B cell (primary cell): ENCODE results near the gene SGTA. TPM values are rescaled to one million over a fixed set of nuclear protein-coding genes. Genes with fewer than 3 reads are reported as not detected.

ENCODE experiments used
- ATAC-seq: fragments of 200-7000 bp; cut with Tn5 transposase; one replicate; pipeline ENCODE4 v1.10.0; 2021; ENCODE audit warnings: low read depth, mild to moderate bottlenecking, moderate number of reproducible peaks, moderate library complexity
- CTCF ChIA-PET: fragments of 350-600 bp; sonication (Branson Sonifier 250); formaldehyde crosslinking; loops from one replicate; lab custom pipeline; 2021; ENCODE audit warnings: antibody characterized with exemption, inconsistent platforms; lab: Charles Lee
- POLR2A ChIA-PET: fragments of 350-600 bp; sonication (Branson Sonifier 250); formaldehyde crosslinking; loops from one replicate; lab custom pipeline; 2021; ENCODE audit warnings: antibody characterized with exemption; lab: Charles Lee
- DNase-seq: peaks from one replicate; pipeline ENCODE4 v3.0.0; 2013
- H2AFZ ChIP-seq: 2 replicates; pipeline ENCODE4 v1.6.1; 2012; ENCODE audit warnings: mild to moderate bottlenecking, low read depth, low read length; ENCODE audit not compliant: insufficient read depth, poor library complexity, severe bottlenecking
- H3K27ac ChIP-seq, 2 donors: 1 replicate in 1 of 2; 2 replicates in 1 of 2; pipeline ENCODE4 v1.5.1; 2012 to 2013; ENCODE audit warnings: low read length in 2 of 2, mild to moderate bottlenecking in 2 of 2, moderate library complexity in 1 of 2
- H3K27me3 ChIP-seq, 4 experiments: fragments of 200-600 bp in 1 of 4; sonication (generic) in 1 of 4; replicated peaks in 1 of 4; 1 replicate in 2 of 4; 2 replicates in 2 of 4; pipeline versions ENCODE4 v1.6.1 to v1.7.0; 2013 to 2016; ENCODE audit warnings: low read length in 3 of 4, mild to moderate bottlenecking in 2 of 4, mixed read lengths in 1 of 4, moderate library complexity in 1 of 4; ENCODE audit not compliant: insufficient read depth in 4 of 4, control insufficient read depth in 3 of 4; ENCODE audit errors: control extremely low read depth in 1 of 4
- H3K36me3 ChIP-seq, 2 experiments: replicated peaks in 1 of 2; 1 replicate in 1 of 2; 2 replicates in 1 of 2; pipeline versions ENCODE4 v1.6.1 to v1.7.1; 2013; ENCODE audit warnings: low read length in 1 of 2; ENCODE audit not compliant: insufficient read depth in 2 of 2, control insufficient read depth in 1 of 2; ENCODE audit errors: control extremely low read depth in 1 of 2, extremely low read depth in 1 of 2
- H3K4me1 ChIP-seq, 2 donors: fragments of 200-600 bp in 1 of 2; sonication (generic) in 1 of 2; 1 replicate in 1 of 2; 2 replicates in 1 of 2; pipeline versions ENCODE4 v1.5.1 to v1.6.1; 2013 to 2017; ENCODE audit warnings: low read length in 2 of 2; ENCODE audit not compliant: control insufficient read depth in 2 of 2, insufficient read depth in 2 of 2
- H3K4me2 ChIP-seq: replicated peaks from 2 replicates; pipeline ENCODE3; 2012; ENCODE audit warnings: mild to moderate bottlenecking, low read depth, low read length; ENCODE audit not compliant: poor library complexity, severe bottlenecking
- H3K4me3 ChIP-seq, 5 experiments: fragments of 200-600 bp in 1 of 5; sonication (generic) in 1 of 5; 1 replicate in 3 of 5; 2 replicates in 2 of 5; pipeline versions ENCODE4 v1.5.1 to v1.7.0; 2011 to 2016; ENCODE audit warnings: low read length in 4 of 5, mild to moderate bottlenecking in 4 of 5, low read depth in 2 of 5, control low read depth in 1 of 5, moderate library complexity in 1 of 5; ENCODE audit not compliant: insufficient read depth in 1 of 5; ENCODE audit errors: control extremely low read depth in 1 of 5, extremely low read depth in 1 of 5
- H3K79me2 ChIP-seq: fragments of 200-600 bp; sonication (generic); one replicate; pipeline ENCODE4 v1.6.0; 2016; ENCODE audit warnings: low read length; ENCODE audit not compliant: control insufficient read depth, insufficient read depth
- H3K9ac ChIP-seq: fragments of 200-600 bp; sonication (generic); 2 replicates; pipeline ENCODE4 v1.6.1; 2017; ENCODE audit warnings: mild to moderate bottlenecking, low read length, moderate library complexity
- H3K9me3 ChIP-seq, 3 donors: one replicate each; pipeline versions ENCODE4 v1.6.1 to v1.7.1; 2013; ENCODE audit warnings: low read length in 2 of 3; ENCODE audit not compliant: control insufficient read depth in 2 of 3, insufficient read depth in 1 of 3; ENCODE audit errors: control extremely low read depth in 1 of 3
- H4K20me1 ChIP-seq: 2 replicates; pipeline ENCODE4 v1.6.0; 2012; ENCODE audit warnings: mild to moderate bottlenecking, low read length; ENCODE audit not compliant: insufficient read depth, control insufficient read depth, poor library complexity, severe bottlenecking
- H3K27ac Mint-ChIP-seq: one replicate; pipeline ENCODE4 v1.8.0; 2021; ENCODE audit warnings: mixed read lengths
- H3K27me3 Mint-ChIP-seq: one replicate; pipeline ENCODE4 v1.8.0; 2021; ENCODE audit warnings: mixed read lengths
- H3K4me1 Mint-ChIP-seq: one replicate; pipeline ENCODE4 v1.8.0; 2021; ENCODE audit warnings: mixed read lengths
- H3K4me3 Mint-ChIP-seq: one replicate; pipeline ENCODE4 v1.8.0; 2021; ENCODE audit warnings: mixed read lengths
- H3K9me3 Mint-ChIP-seq: one replicate; pipeline ENCODE4 v1.8.0; 2022; ENCODE audit warnings: mixed read lengths; ENCODE audit not compliant: insufficient read depth
- CTCF ChIP-seq: fragments of 200-600 bp; IDR thresholded peaks from one replicate; pipeline ENCODE4 v1.8.0; 2022; ENCODE audit warnings: antibody characterized with exemption, mild to moderate bottlenecking
- EZH2 ChIP-seq: IDR thresholded peaks from 2 replicates; pipeline ENCODE4 v1.6.1; 2012; ENCODE audit warnings: borderline replicate concordance, low read depth, mild to moderate bottlenecking, moderate library complexity, low read length; ENCODE audit not compliant: insufficient read depth, poor library complexity, severe bottlenecking
- WGBS: methylation state at CpG from one replicate; pipeline ENCODE4 v1.1.5; 2013; ENCODE audit warnings: missing lambda C conversion rate; ENCODE audit not compliant: insufficient coverage; 5-methylcytosine and 5-hydroxymethylcytosine counted together
- intact Hi-C: fragments of 100-400 bp; cut with micrococcal nuclease; formaldehyde crosslinking; loops from one replicate; pipeline ENCODE4 v1.10.0; 2022
- polyA plus RNA-seq: library from polyadenylated mRNA; depleted of rRNA; stranded (reverse); fragments of >200 nt; gene quantifications from 2 replicates; pipeline ENCODE4 v1.2.3, GENCODE V29; 2012
- total RNA-seq, 2 donors: library from RNA; stranded (reverse); fragments of 120-200 nt in 1 of 2; gene quantifications; 1 replicate in 1 of 2; 2 replicates in 1 of 2; pipeline versions ENCODE4 v1.2.3 to v1.2.4, GENCODE V29; 2013 to 2022

The SGTA gene
- total and polyA plus RNA-seq, 2 donors (not counting 1 experiment from before 2014, with no cell fraction given) = 36.6 to 42.0 TPM

GRCh38 chr19:2790557-2791271 lies 7.6 kb upstream of the SGTA start:
- peak overlapping the region; percentile 68 for H3K27ac Mint-ChIP-seq
- no peak overlapping the region for H3K4me2 ChIP-seq
- POLR2A ChIA-PET = no interaction called here

More at GRCh38 chr19:2790557-2791271, 7.6 kb upstream of the SGTA start:
- Mint-ChIP-seq H3K4me3 (no peak overlapping the region), H3K4me1 (peaks cover 34% of the 10 kb centered on the region), H3K27me3 (no peaks in the 10 kb centered on the region), H3K9me3 (no peaks in the 10 kb centered on the region)
- H2AFZ ChIP-seq = no peak overlapping the region
- peaks cover 0 to 25% of the 10 kb centered on the region in 2 experiments for H3K36me3 ChIP-seq
- no peak overlapping the region for H3K4me3 ChIP-seq
- peaks cover 6 to 22% of the 10 kb centered on the region in 2 donors for H3K4me1 ChIP-seq
- CTCF ChIA-PET = no interaction called here
- WGBS = 97% methylated on average over 31 of the region's 32 CpGs
- ATAC-seq (no peak), DNase-seq (no peak)
- TF ChIP-seq EZH2 (no peak), CTCF (no peak)
- H3K27me3 ChIP-seq = no peaks in the 10 kb centered on the region
- no peaks in the 10 kb centered on the region for H4K20me1 ChIP-seq
- H3K27ac ChIP-seq = no peak overlapping the region
- peaks cover 65% of the 10 kb centered on the region for H3K79me2 ChIP-seq
- intact Hi-C loops = no loop called here
- no peak overlapping the region for H3K9ac ChIP-seq
- H3K9me3 ChIP-seq = no peaks in the 10 kb centered on the region
